ENCODE results near the gene SLC43A2.

The SLC43A2 gene

GRCh38 chr17:1555651-1556471 lies 72.8 kb downstream of the SLC43A2 start:
- Histone ChIP-seq H3K27ac (ENCODE audit: low read length) (no peak overlapping the region), H4K20me1 (ENCODE audit: insufficient read depth, low read length) (no peaks in the 10 kb centered on the region), H3F3A (ENCODE audit: insufficient read depth, low read length) (no peaks in the 10 kb centered on the region), H3K4me3 (ENCODE audit: low read length) (no peak overlapping the region), H2AFZ (ENCODE audit: low read length) (no peak overlapping the region), H3K4me2 (ENCODE audit: low read depth, low read length) (no peak overlapping the region), H3K4me1 (ENCODE audit: low read length) (no peaks in the 10 kb centered on the region), H3K9me3 (replicated peaks; ENCODE audit: insufficient read depth, low read length) (no peaks in the 10 kb centered on the region), H3K36me3 (replicated peaks; ENCODE audit: insufficient read depth, low read length) (no peaks in the 10 kb centered on the region), H3K9ac (ENCODE audit: low read length) (no peak overlapping the region), H3K27me3 (replicated peaks; ENCODE audit: insufficient read depth, low read length) (no peaks in the 10 kb centered on the region), H3K79me2 (ENCODE audit: low read length) (peaks cover 46% of the 10 kb centered on the region), H3K9me2 (replicated peaks; ENCODE audit: insufficient read depth, low read length) (no peaks in the 10 kb centered on the region)
- TF ChIP-seq CTCF (IDR thresholded peaks at IDR 0.05; ENCODE audit: low read length), result no peak
- TF ChIP-seq EZH2 (optimal IDR thresholded peaks at IDR 0.05; ENCODE audit: low read depth, low read length), result no peak
- no peak for TF ChIP-seq EZH2phosphoT487 (IDR thresholded peaks at IDR 0.05; ENCODE audit: low read length)
- no peak for DNase-seq

- Histone ChIP-seq H3K4me2 (ENCODE audit: low read depth, low read length) (no peak overlapping the region), H3K9ac (ENCODE audit: low read length) (no peak overlapping the region), H3K36me3 (replicated peaks; ENCODE audit: insufficient read depth, low read length) (no peaks in the 10 kb centered on the region), H3K27ac (ENCODE audit: low read length) (no peak overlapping the region), H3K4me1 (ENCODE audit: low read length) (no peaks in the 10 kb centered on the region), H3K27me3 (replicated peaks; ENCODE audit: insufficient read depth, low read length) (no peaks in the 10 kb centered on the region), H3K4me3 (ENCODE audit: low read length) (no peak overlapping the region), H2AFZ (ENCODE audit: low read length) (no peak overlapping the region), H3F3A (ENCODE audit: insufficient read depth, low read length) (no peaks in the 10 kb centered on the region), H3K9me3 (replicated peaks; ENCODE audit: insufficient read depth, low read length) (no peaks in the 10 kb centered on the region), H3K9me2 (replicated peaks; ENCODE audit: insufficient read depth, low read length) (no peaks in the 10 kb centered on the region), H3K79me2 (ENCODE audit: low read length) (peaks cover 37% of the 10 kb centered on the region), H4K20me1 (ENCODE audit: insufficient read depth, low read length) (no peaks in the 10 kb centered on the region)
- TF ChIP-seq EZH2 (optimal IDR thresholded peaks at IDR 0.05; ENCODE audit: low read depth, low read length) (no peak), EZH2phosphoT487 (IDR thresholded peaks at IDR 0.05; ENCODE audit: low read length) (no peak), CTCF (IDR thresholded peaks at IDR 0.05; ENCODE audit: low read length) (no peak)
- DNase-seq, result no peak
Measured at GRCh38 chr17:1554751-1555540, 73.7 kb downstream of the SLC43A2 start.

- no peaks in the 10 kb centered on the region for H3K9me3 ChIP-seq (replicated peaks; ENCODE audit: insufficient read depth, low read length)
- no peak overlapping the region for H3K27ac ChIP-seq (ENCODE audit: low read length)
- H3K36me3 ChIP-seq (replicated peaks; ENCODE audit: insufficient read depth, low read length), result no peaks in the 10 kb centered on the region
- H3K4me3 ChIP-seq (ENCODE audit: low read length), result no peak overlapping the region
- H3K79me2 ChIP-seq (ENCODE audit: low read length), result peaks cover 25% of the 10 kb centered on the region
- H3K27me3 ChIP-seq (replicated peaks; ENCODE audit: insufficient read depth, low read length), result no peaks in the 10 kb centered on the region
- no peak overlapping the region for H2AFZ ChIP-seq (ENCODE audit: low read length)
- no peaks in the 10 kb centered on the region for H4K20me1 ChIP-seq (ENCODE audit: insufficient read depth, low read length)
- H3K9me2 ChIP-seq (replicated peaks; ENCODE audit: insufficient read depth, low read length), result no peaks in the 10 kb centered on the region
- no peak overlapping the region for H3K4me2 ChIP-seq (ENCODE audit: low read depth, low read length)
- no peak overlapping the region for H3K9ac ChIP-seq (ENCODE audit: low read length)
- no peaks in the 10 kb centered on the region for H3K4me1 ChIP-seq (ENCODE audit: low read length)
- no peaks in the 10 kb centered on the region for H3F3A ChIP-seq (ENCODE audit: insufficient read depth, low read length)
- no peak for DNase-seq
- TF ChIP-seq EZH2phosphoT487 (IDR thresholded peaks at IDR 0.05; ENCODE audit: low read length), result no peak
Measured at GRCh38 chr17:1553354-1554266, 75.0 kb downstream of the SLC43A2 start.

All from MM.1S (cell line).